ENCODE data around the gene LILRA6.
"Not testable (repeated sequence)": the region's sequence is repeated elsewhere in the genome, so short reads cannot be mapped to it uniquely, and the experiment has no call there.

DNA sequence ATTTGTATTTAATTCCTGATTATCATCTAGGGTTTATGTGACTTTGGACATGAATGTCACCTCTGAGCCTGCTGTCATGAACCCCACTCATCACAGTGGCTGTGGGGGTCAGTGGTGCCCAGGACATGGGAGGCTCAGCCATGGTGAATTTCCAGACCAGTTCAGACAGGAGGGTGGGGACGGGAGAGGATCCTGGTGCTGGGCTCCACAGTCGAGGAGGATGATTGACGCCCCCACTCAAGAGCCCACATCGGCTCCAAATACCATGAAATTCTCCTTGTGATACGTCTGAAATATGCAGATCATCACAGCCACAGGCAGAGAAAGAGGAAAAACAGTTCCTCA is 18.7 kb downstream of the LILRA6 start:
- TF ChIP-seq, protein P1, sequence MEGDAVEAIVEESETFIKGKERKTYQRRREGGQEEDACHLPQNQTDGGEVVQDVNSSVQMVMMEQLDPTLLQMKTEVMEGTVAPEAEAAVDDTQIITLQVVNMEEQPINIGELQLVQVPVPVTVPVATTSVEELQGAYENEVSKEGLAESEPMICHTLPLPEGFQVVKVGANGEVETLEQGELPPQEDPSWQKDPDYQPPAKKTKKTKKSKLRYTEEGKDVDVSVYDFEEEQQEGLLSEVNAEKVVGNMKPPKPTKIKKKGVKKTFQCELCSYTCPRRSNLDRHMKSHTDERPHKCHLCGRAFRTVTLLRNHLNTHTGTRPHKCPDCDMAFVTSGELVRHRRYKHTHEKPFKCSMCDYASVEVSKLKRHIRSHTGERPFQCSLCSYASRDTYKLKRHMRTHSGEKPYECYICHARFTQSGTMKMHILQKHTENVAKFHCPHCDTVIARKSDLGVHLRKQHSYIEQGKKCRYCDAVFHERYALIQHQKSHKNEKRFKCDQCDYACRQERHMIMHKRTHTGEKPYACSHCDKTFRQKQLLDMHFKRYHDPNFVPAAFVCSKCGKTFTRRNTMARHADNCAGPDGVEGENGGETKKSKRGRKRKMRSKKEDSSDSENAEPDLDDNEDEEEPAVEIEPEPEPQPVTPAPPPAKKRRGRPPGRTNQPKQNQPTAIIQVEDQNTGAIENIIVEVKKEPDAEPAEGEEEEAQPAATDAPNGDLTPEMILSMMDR (IDR thresholded peaks at IDR 0.05; ENCODE audit: low read length) = not testable (repeated sequence)
- not testable (repeated sequence) for TF ChIP-seq EZH2 (IDR thresholded peaks at IDR 0.05; ENCODE audit: borderline replicate concordance, low read length)

All from OCI-LY1 (cell line).